Activated T-cell treated with anti-CD3 and anti-CD28 coated beads, Interleukin-2, amount 50 U/mL, for 24 hours (primary cell): ENCODE measurements around the gene HCAR1.
"Not testable (repeated sequence)": the region's sequence is repeated elsewhere in the genome, so short reads cannot be mapped to it uniquely, and the experiment has no call there.

ENCODE experiments used
- DNase-seq: peaks from one replicate; pipeline ENCODE4 v3.0.0-alpha.2; 2020
- H3K27ac Mint-ChIP-seq: 2 replicates; pipeline ENCODE4 v1.8.0; 2020; ENCODE audit warnings: mild to moderate bottlenecking, mixed read lengths
- H3K27me3 Mint-ChIP-seq: 2 replicates; pipeline ENCODE4 v1.8.0; 2020; ENCODE audit warnings: mixed read lengths
- H3K36me3 Mint-ChIP-seq: 2 replicates; pipeline ENCODE4 v1.8.0; 2020; ENCODE audit warnings: low read depth, mixed read lengths
- H3K4me1 Mint-ChIP-seq: 2 replicates; pipeline ENCODE4 v1.8.0; 2020; ENCODE audit warnings: low read depth, mixed read lengths
- H3K4me3 Mint-ChIP-seq: 2 replicates; pipeline ENCODE4 v1.8.0; 2020; ENCODE audit warnings: mild to moderate bottlenecking, moderate library complexity, mixed read lengths
- H3K9me3 Mint-ChIP-seq: 2 replicates; pipeline ENCODE4 v1.8.0; 2020; ENCODE audit warnings: mixed read lengths

The HCAR1 gene

DNA sequence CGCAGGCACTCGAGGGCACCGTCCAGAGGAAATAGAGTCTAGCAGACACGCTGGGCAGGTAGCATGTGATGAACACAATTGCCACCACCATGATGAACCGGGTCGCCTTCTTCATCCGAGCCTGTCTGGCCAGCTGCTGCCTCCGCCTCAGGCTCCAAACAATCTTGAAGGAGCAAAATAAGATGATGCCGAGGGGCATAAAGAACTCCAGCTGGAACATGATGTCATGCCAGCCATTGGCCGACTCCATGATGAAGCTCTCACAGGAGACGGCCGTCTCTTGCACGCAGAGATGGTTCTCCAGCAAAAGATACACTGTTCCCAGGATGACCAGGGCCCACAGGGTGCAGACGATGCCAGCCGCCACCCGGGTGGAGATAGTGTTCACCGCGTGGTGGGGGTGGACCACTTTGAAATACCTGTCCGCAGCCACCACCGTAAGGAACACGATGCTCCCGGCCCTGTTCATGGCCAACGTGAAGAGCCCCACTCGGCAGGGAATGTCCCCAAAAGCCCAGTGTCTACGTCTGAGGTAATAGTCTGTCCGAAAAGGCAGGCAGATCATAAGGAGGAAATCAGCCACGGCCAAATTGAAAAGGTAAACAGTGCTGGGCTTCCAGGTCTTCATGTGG is 945 bp downstream of the HCAR1 start:
- peak; percentile 25 for DNase-seq
- peak overlapping the region; percentile 66 for H3K4me3 Mint-ChIP-seq
- H3K27me3 Mint-ChIP-seq: peaks cover 4% of the 10 kb centered on the region
- H3K27ac Mint-ChIP-seq: peak overlapping the region; percentile 60
- H3K9me3 Mint-ChIP-seq: no peaks in the 10 kb centered on the region
- no peaks in the 10 kb centered on the region for H3K36me3 Mint-ChIP-seq
- peaks cover 86% of the 10 kb centered on the region for H3K4me1 Mint-ChIP-seq

- peaks cover 70% of the 10 kb centered on the region for H3K4me1 Mint-ChIP-seq
These were observed 4.5 kb downstream of the HCAR1 start for GRCh38 chr12:122726080-122726558.

GRCh38 chr12:122725452-122726079 is 5.1 kb downstream of the HCAR1 start:
- no peaks in the 10 kb centered on the region for H3K36me3 Mint-ChIP-seq
- no peak overlapping the region for H3K4me3 Mint-ChIP-seq
- H3K27ac Mint-ChIP-seq: peak overlapping the region; percentile 61
- no peaks in the 10 kb centered on the region for H3K9me3 Mint-ChIP-seq
- DNase-seq: peak; percentile 12
- peaks cover 4% of the 10 kb centered on the region for H3K27me3 Mint-ChIP-seq
- peaks cover 69% of the 10 kb centered on the region for H3K4me1 Mint-ChIP-seq

More at GRCh38 chr12:122726080-122726558, 4.5 kb downstream of the HCAR1 start:
- Mint-ChIP-seq H3K4me3 (peak overlapping the region; percentile 47), H3K36me3 (no peaks in the 10 kb centered on the region), H3K27me3 (peaks cover 4% of the 10 kb centered on the region), H3K27ac (peak overlapping the region; percentile 61), H3K9me3 (no peaks in the 10 kb centered on the region)
- DNase-seq: peak; percentile 25

GRCh38 chr12:122724641-122725243 is 5.9 kb downstream of the HCAR1 start:
- H3K9me3 Mint-ChIP-seq: no peaks in the 10 kb centered on the region
- peak; percentile 28 for DNase-seq
- no peaks in the 10 kb centered on the region for H3K36me3 Mint-ChIP-seq
- no peak overlapping the region for H3K27ac Mint-ChIP-seq
- H3K27me3 Mint-ChIP-seq: peaks cover 4% of the 10 kb centered on the region
- H3K4me1 Mint-ChIP-seq: peaks cover 66% of the 10 kb centered on the region
- H3K4me3 Mint-ChIP-seq: no peak overlapping the region

DNA sequence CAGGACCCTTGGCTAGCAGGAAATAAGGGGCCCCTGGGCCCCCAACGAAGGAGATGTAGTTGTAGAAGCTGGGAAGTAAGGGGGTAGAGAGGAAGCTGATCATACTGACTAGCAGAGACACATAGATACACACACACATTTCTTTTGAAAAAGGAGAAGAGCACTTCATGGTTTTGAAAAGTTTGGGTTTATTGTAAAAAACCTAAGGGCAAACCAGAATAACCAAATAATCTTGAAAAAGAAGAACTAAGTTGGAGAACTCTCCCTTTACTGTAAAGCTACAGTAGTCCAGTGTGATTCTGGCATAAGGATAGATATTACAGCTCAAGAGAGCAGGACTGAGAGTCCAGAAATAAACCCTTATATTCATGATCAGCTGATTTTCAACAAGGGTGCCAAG is 8.3 kb downstream of the HCAR1 start:
- H3K4me3 Mint-ChIP-seq: no peak overlapping the region
- no peak for DNase-seq
- peaks cover 50% of the 10 kb centered on the region for H3K4me1 Mint-ChIP-seq
- H3K9me3 Mint-ChIP-seq: no peaks in the 10 kb centered on the region
- H3K27me3 Mint-ChIP-seq: peaks cover 6% of the 10 kb centered on the region
- no peaks in the 10 kb centered on the region for H3K36me3 Mint-ChIP-seq
- H3K27ac Mint-ChIP-seq: no peak overlapping the region

DNA sequence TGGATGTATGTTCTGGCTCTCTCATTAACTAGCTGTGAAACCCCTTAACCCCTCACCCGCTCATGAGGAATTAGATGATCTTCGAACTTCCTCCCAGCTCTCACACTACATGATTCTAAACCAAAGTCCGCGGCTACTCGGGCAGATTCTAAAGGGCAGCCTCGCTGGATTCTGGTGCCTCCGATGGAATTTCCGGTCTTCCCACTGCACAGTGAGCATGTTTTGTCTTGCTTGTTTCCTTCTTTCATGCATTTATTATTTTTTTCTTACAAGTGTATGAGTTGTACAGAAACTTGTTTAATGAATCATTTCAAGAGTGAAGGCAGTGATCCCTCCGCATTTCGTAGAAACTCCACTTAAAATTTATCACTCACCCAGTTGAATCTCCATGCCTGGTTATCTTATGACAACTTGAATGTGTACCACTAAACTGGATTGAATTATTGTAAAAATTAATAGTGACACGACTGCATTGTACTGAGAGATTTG is 9.5 kb downstream of the HCAR1 start:
- peak overlapping the region; percentile 84 for H3K27ac Mint-ChIP-seq
- H3K4me3 Mint-ChIP-seq: peak overlapping the region; percentile 3
- H3K4me1 Mint-ChIP-seq: peaks cover 43% of the 10 kb centered on the region
- H3K9me3 Mint-ChIP-seq: no peaks in the 10 kb centered on the region
- DNase-seq: peak; percentile 34
- H3K36me3 Mint-ChIP-seq: no peaks in the 10 kb centered on the region
- H3K27me3 Mint-ChIP-seq: peaks cover 6% of the 10 kb centered on the region

DNA sequence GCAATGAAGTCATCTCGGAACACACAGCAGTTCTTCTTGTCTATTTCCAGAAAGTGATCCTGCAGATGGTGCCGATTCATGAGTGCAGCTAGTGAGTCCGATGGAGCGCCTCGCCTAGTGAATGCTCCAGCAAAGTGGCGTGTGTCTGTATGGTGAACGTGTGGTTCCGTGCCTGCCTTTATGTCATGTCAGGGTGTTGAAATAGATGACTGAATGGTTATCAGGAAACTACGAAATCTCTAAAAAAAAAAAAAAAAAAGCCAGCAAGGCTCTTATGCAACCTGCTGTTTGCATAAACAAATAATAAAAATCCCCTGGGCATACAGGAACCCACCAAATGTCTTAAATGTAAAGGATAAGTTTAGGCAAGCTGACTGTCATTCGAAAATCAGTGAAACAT is 14.0 kb downstream of the HCAR1 start, which contains the start of gene HCAR3:
HCAR3 (minus strand) TSS at position 154 of the 400 bp plus-strand sequence; CDS start at position 80, 74 bp downstream.
- not testable (repeated sequence) for H3K9me3 Mint-ChIP-seq

GRCh38 chr12:122715211-122715610 is 15.4 kb downstream of the HCAR1 start:
- not testable (repeated sequence) for H3K27me3 Mint-ChIP-seq, H3K9me3 Mint-ChIP-seq, H3K36me3 Mint-ChIP-seq, DNase-seq, H3K27ac Mint-ChIP-seq, H3K4me3 Mint-ChIP-seq
- H3K4me1 Mint-ChIP-seq: peaks cover 11% of the 10 kb centered on the region

More for the DNA sequence above, 14.0 kb downstream of the HCAR1 start, which contains the start of gene HCAR3:
- not testable (repeated sequence) for H3K36me3 Mint-ChIP-seq, H3K27ac Mint-ChIP-seq, H3K4me3 Mint-ChIP-seq, DNase-seq, H3K27me3 Mint-ChIP-seq
- peaks cover 19% of the 10 kb centered on the region for H3K4me1 Mint-ChIP-seq

DNA sequence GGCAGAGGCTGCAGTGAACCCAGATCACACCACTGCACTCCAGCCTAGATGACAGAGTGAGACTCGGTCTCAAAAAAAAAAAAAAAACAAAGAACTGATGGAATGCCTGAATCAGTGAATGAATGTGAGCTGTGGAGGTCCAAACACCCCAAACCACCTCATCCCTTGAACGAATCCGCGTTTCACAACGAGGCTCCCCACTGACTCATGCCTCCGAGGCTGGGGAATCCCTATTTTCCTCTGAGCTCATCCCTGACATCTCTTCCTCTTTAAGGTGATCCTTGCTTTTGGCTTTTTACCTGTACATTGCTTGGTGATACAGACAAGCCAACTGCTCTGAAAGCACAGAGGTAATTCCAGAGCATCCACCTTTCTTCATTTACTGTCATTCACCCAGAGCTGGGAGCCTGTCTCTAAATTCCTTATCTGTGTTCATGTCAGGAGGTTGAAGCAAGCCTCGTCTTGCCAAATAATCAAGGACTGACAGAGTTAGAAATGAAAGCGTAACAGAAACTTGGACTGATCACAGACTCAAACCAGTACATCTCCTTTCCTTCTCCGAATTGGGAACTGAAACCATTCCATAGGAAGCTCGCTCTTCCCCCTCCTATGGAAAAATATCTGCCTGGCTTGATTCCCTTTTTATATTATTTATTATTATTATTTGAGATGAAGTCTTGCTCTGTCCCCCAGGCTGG is 17.0 kb downstream of the HCAR1 start:
- not testable (repeated sequence) for H3K27ac Mint-ChIP-seq, H3K4me1 Mint-ChIP-seq, H3K4me3 Mint-ChIP-seq, H3K36me3 Mint-ChIP-seq, DNase-seq, H3K27me3 Mint-ChIP-seq, H3K9me3 Mint-ChIP-seq

DNA sequence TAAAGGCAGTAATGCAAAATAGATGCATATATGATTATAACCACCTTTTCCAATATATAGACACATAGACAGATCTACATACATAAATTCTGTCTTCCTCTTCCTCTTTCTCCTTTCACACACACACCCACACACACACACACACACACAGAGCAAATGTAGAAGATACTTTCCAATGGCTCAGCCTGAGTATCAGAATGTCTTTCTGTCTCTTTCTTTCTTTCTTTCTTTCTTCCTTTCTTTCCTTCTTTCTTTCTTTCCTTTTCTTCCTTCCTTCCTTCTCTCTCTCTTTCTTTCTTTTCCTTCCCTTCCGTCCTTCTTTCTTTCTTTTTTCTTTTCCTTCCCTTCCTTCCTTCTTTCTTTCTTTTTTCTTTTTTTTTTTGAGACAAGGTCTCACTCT is 19.4 kb downstream of the HCAR1 start:
- not testable (repeated sequence) for DNase-seq, H3K9me3 Mint-ChIP-seq

GRCh38 chr12:122710341-122710740 is 20.3 kb downstream of the HCAR1 start:
- not testable (repeated sequence) for H3K36me3 Mint-ChIP-seq, DNase-seq, H3K4me1 Mint-ChIP-seq, H3K9me3 Mint-ChIP-seq, H3K27ac Mint-ChIP-seq, H3K4me3 Mint-ChIP-seq, H3K27me3 Mint-ChIP-seq

More for the DNA sequence above, 19.4 kb downstream of the HCAR1 start:
- H3K27ac Mint-ChIP-seq, H3K27me3 Mint-ChIP-seq, H3K4me3 Mint-ChIP-seq, H3K4me1 Mint-ChIP-seq, H3K36me3 Mint-ChIP-seq: not testable (repeated sequence)

GRCh38 chr12:122709287-122709686 is 21.4 kb downstream of the HCAR1 start:
- H3K27me3 Mint-ChIP-seq, DNase-seq, H3K27ac Mint-ChIP-seq, H3K36me3 Mint-ChIP-seq, H3K9me3 Mint-ChIP-seq, H3K4me3 Mint-ChIP-seq, H3K4me1 Mint-ChIP-seq: not testable (repeated sequence)

GRCh38 chr12:122703841-122704240 is 26.8 kb downstream of the HCAR1 start:
- H3K36me3 Mint-ChIP-seq, H3K4me3 Mint-ChIP-seq, H3K27me3 Mint-ChIP-seq, DNase-seq, H3K4me1 Mint-ChIP-seq, H3K9me3 Mint-ChIP-seq, H3K27ac Mint-ChIP-seq: not testable (repeated sequence)

DNA sequence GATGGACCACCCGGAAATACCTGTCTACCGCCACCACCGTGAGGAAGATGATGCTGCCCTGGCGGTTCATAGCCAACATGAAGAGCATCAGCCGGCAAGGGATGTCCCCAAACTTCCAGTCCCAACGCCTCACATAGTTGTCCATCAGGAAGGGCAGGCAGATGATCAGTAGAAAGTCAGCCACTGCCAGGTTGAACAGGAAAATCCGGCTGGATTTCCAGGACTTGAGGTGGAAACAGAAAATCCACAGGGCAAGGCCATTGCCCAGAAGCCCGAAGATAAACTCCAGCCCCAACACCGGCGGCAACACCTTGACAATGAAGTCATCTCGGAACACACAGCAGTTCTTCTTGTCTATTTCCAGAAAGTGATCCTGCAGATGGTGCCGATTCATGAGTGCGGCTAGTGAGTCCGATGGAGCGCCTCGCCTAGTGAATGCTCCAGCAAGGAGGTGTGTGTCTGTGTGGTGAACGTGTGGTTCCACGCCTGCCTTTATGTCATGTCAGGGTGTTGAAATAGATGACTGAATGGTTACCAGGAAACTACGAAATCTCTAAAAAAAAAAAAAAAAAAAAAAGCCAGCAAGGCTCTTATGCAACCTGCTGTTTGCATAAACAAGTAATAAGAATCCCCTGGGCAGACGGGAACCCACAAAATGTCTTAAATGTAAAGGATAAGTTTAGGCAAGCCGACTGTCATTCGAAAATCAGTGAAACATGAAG is 27.6 kb downstream of the HCAR1 start, which contains the start of gene HCAR2:
HCAR2 (minus strand) TSS at position 468 of the 722 bp plus-strand sequence; CDS start at position 394, 74 bp downstream.
- H3K27ac Mint-ChIP-seq, H3K4me3 Mint-ChIP-seq, H3K4me1 Mint-ChIP-seq, H3K27me3 Mint-ChIP-seq, H3K36me3 Mint-ChIP-seq, DNase-seq, H3K9me3 Mint-ChIP-seq: not testable (repeated sequence)
